Osteocyte (in vitro differentiated cells): ENCODE data around the gene TXNL1. TPM values are rescaled to one million over a fixed set of nuclear protein-coding genes. Genes with fewer than 3 reads are reported as not detected.

ENCODE experiments used
- DNase-seq: peaks from one replicate; pipeline ENCODE4 v3.0.0; 2021; ENCODE audit warnings: mixed read lengths; ENCODE audit not compliant: unreplicated experiment; ENCODE audit errors: extremely low spot score
- H3K27ac Mint-ChIP-seq: one replicate; pipeline ENCODE4 v1.8.0; 2021; ENCODE audit warnings: mild to moderate bottlenecking, mixed read lengths; ENCODE audit not compliant: unreplicated experiment
- H3K27me3 Mint-ChIP-seq: one replicate; pipeline ENCODE4 v1.8.0; 2021; ENCODE audit warnings: mixed read lengths; ENCODE audit not compliant: unreplicated experiment
- H3K36me3 Mint-ChIP-seq: one replicate; pipeline ENCODE4 v1.8.0; 2021; ENCODE audit warnings: mixed read lengths; ENCODE audit not compliant: unreplicated experiment
- H3K4me1 Mint-ChIP-seq: one replicate; pipeline ENCODE4 v1.8.0; 2021; ENCODE audit warnings: mixed read lengths; ENCODE audit not compliant: unreplicated experiment
- H3K4me3 Mint-ChIP-seq: one replicate; pipeline ENCODE4 v1.8.0; 2021; ENCODE audit warnings: mild to moderate bottlenecking, moderate library complexity, mixed read lengths; ENCODE audit not compliant: unreplicated experiment
- H3K9me3 Mint-ChIP-seq: one replicate; pipeline ENCODE4 v1.8.0; 2021; ENCODE audit warnings: mixed read lengths; ENCODE audit not compliant: unreplicated experiment
- total RNA-seq: library from RNA; stranded (reverse); gene quantifications from 2 replicates; pipeline ENCODE4 v1.2.1, GENCODE V29; 2021
- TF ChIP-seq, protein P1 (sequence below): fragments of 200-600 bp; sonication (generic); IDR thresholded peaks from 2 replicates; pipeline ENCODE4 v1.5.0; 2021; ENCODE audit warnings: antibody characterized with exemption, mild to moderate bottlenecking, moderate library complexity

TXNL1 gene
- total RNA-seq, 1 donor from 2014 or later = 67.2 TPM

DNA sequence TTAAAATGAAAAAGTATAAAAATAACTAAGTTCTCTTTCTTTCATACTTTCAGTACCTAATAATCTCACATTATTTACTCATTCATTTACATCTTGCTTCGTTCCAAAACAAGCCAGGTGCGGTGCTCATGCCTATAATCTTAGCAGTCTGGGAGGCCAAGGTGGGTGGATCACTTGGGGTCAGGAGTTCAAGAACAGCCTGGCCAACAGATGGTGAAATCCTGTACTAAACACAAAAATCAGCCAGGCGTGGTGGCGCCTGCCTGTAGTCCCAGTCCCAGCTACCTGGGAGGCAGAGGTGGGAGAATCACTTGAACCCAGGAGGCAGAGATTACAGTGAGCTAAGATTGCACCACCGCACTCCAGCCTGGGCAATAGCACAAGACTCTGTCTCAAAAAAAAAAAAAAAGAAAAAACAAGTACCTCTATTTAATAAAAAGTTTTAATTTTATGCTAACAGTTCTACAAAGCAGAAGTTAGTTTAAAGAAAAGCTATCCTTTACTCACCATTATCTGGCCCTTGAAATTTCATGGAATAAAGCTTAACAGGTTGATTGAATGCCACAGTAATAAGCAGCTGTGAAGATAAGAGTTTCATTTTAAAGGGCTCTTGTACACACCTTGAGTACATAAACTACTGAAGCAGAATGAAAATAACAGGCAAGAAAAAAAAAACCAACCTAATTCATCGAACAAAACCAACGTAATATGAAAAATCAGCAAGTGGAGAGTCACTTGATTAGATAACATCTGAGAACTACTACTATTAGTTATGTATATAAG is 22.5 kb downstream of the TXNL1 start:
- H3K9me3 Mint-ChIP-seq = no peaks in the 10 kb centered on the region
- no peaks in the 10 kb centered on the region for H3K4me1 Mint-ChIP-seq
- no peaks in the 10 kb centered on the region for H3K27me3 Mint-ChIP-seq
- H3K36me3 Mint-ChIP-seq = peaks cover 52% of the 10 kb centered on the region
- no peak overlapping the region for H3K27ac Mint-ChIP-seq
- TF ChIP-seq, protein P1, sequence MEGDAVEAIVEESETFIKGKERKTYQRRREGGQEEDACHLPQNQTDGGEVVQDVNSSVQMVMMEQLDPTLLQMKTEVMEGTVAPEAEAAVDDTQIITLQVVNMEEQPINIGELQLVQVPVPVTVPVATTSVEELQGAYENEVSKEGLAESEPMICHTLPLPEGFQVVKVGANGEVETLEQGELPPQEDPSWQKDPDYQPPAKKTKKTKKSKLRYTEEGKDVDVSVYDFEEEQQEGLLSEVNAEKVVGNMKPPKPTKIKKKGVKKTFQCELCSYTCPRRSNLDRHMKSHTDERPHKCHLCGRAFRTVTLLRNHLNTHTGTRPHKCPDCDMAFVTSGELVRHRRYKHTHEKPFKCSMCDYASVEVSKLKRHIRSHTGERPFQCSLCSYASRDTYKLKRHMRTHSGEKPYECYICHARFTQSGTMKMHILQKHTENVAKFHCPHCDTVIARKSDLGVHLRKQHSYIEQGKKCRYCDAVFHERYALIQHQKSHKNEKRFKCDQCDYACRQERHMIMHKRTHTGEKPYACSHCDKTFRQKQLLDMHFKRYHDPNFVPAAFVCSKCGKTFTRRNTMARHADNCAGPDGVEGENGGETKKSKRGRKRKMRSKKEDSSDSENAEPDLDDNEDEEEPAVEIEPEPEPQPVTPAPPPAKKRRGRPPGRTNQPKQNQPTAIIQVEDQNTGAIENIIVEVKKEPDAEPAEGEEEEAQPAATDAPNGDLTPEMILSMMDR = no peak
- no peak overlapping the region for H3K4me3 Mint-ChIP-seq
- no peak for DNase-seq

DNA sequence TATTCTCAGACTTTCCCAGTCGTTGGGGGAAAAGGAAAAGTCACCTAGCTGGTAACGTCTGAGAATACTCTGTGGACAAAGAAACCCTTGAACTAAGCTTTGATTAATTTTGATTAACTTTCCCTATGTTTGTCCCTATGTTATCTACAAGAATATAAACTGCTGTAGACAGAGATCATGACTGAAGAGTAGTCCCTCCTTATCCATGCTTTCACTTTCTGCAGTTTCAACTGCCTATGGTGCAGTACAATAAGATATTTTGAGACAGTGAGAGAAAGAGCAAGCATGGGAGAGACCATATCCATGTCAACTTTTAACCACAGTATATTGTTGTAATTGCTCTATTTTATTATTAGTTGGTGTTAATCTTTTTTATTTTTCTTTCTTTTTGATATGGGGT is 31.8 kb downstream of the TXNL1 start:
- TF ChIP-seq, protein P1 = no peak
- H3K27ac Mint-ChIP-seq = no peak overlapping the region

GRCh38 chr18:56598422-56598821 is 40.0 kb downstream of the TXNL1 start:
- no peak for DNase-seq
- TF ChIP-seq, protein P1 = no peak
- no peaks in the 10 kb centered on the region for H3K36me3 Mint-ChIP-seq
- H3K4me3 Mint-ChIP-seq = no peak overlapping the region
- no peak overlapping the region for H3K27ac Mint-ChIP-seq
- peaks cover 4% of the 10 kb centered on the region for H3K9me3 Mint-ChIP-seq
- H3K27me3 Mint-ChIP-seq = no peaks in the 10 kb centered on the region
- H3K4me1 Mint-ChIP-seq = no peaks in the 10 kb centered on the region

More for the DNA sequence above, 31.8 kb downstream of the TXNL1 start:
- Mint-ChIP-seq H3K36me3 (peaks cover 34% of the 10 kb centered on the region), H3K4me3 (no peak overlapping the region), H3K4me1 (no peaks in the 10 kb centered on the region), H3K27me3 (no peaks in the 10 kb centered on the region), H3K9me3 (no peaks in the 10 kb centered on the region)
- no peak for DNase-seq

- H3K9me3 Mint-ChIP-seq = peaks cover 4% of the 10 kb centered on the region
- H3K4me3 Mint-ChIP-seq = no peak overlapping the region
- H3K27me3 Mint-ChIP-seq = no peaks in the 10 kb centered on the region
- H3K36me3 Mint-ChIP-seq = no peaks in the 10 kb centered on the region
- DNase-seq = no peak
- H3K27ac Mint-ChIP-seq = no peak overlapping the region
- H3K4me1 Mint-ChIP-seq = no peaks in the 10 kb centered on the region
- TF ChIP-seq, protein P1 = no peak
Observed at GRCh38 chr18:56593906-56594305, 44.5 kb downstream of the TXNL1 start.

DNA sequence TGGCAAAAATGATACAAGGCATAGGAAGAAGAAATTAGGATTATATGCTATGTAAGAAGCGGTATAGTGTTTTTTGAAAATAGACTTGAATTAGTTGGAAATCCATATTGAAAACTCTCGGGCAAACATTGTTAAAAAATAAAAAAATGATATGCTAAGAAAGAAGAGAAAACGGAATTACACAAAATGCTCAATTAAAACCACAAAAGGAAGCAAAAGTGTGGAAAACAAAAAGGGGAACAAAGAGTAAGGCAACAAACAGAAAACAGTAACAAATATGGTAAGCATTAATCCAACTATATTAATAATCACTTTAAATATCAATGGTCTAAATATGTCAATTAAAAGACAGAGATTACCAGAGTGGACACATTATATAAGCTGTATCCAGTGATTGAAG is 58.4 kb downstream of the TXNL1 start:
- TF ChIP-seq, protein P1 = no peak
- Mint-ChIP-seq H3K9me3 (peaks cover 12% of the 10 kb centered on the region), H3K27me3 (no peaks in the 10 kb centered on the region), H3K4me3 (no peak overlapping the region), H3K27ac (no peak overlapping the region), H3K36me3 (peaks cover 5% of the 10 kb centered on the region), H3K4me1 (peaks cover 19% of the 10 kb centered on the region)
- no peak for DNase-seq
